ENCODE results near the gene CORIN.

Gene CORIN

GRCh38 chr4:47672696-47673095 is 165.2 kb downstream of the CORIN start:
- DNase-seq, result no peak

- DNase-seq, result no peak
Observed at GRCh38 chr4:47669946-47670345, 167.9 kb downstream of the CORIN start.

GRCh38 chr4:47668810-47669408 is 169.0 kb downstream of the CORIN start:
- no peak for DNase-seq

- DNase-seq, result no peak
Observed at GRCh38 chr4:47668256-47668655, 169.6 kb downstream of the CORIN start.

GRCh38 chr4:47667552-47667951 is 170.3 kb downstream of the CORIN start:
- no peak for DNase-seq

- DNase-seq, result no peak
Observed at GRCh38 chr4:47664051-47664826, 173.6 kb downstream of the CORIN start.

GRCh38 chr4:47662975-47663374 is 174.9 kb downstream of the CORIN start:
- no peak for DNase-seq

GRCh38 chr4:47661741-47662140 is 176.1 kb downstream of the CORIN start:
- no peak for DNase-seq

GRCh38 chr4:47659342-47659741 is 178.5 kb downstream of the CORIN start:
- no peak for DNase-seq

GRCh38 chr4:47654972-47655693 is 182.7 kb downstream of the CORIN start:
- DNase-seq, result no peak

- no peak for DNase-seq
Observed at GRCh38 chr4:47652092-47652491, 185.8 kb downstream of the CORIN start.

- no peak for DNase-seq
Observed at GRCh38 chr4:47651231-47651630, 186.6 kb downstream of the CORIN start.

- DNase-seq, result no peak
Observed at GRCh38 chr4:47650584-47651130, 187.2 kb downstream of the CORIN start.

GRCh38 chr4:47647544-47647943 is 190.3 kb downstream of the CORIN start:
- no peak for DNase-seq

- no peak for DNase-seq
Observed at GRCh38 chr4:47647029-47647428, 190.8 kb downstream of the CORIN start.

GRCh38 chr4:47646372-47646771 is 191.5 kb downstream of the CORIN start:
- no peak for DNase-seq

- DNase-seq, result no peak
Observed at GRCh38 chr4:47643845-47644244, 194.0 kb downstream of the CORIN start.

- no peak for DNase-seq
Observed at GRCh38 chr4:47642985-47643760, 194.7 kb downstream of the CORIN start.

GRCh38 chr4:47642191-47642830 is 195.6 kb downstream of the CORIN start:
- no peak for DNase-seq

- no peak for DNase-seq
Observed at GRCh38 chr4:47641755-47642154, 196.1 kb downstream of the CORIN start.

GRCh38 chr4:47640911-47641310 is 197.0 kb downstream of the CORIN start:
- no peak for DNase-seq

GRCh38 chr4:47639531-47639930 is 198.3 kb downstream of the CORIN start:
- DNase-seq, result no peak
